ENCODE results near the gene MPRIP.

Gene MPRIP

GRCh38 chr17:17030515-17031211 lies 11.6 kb upstream of the MPRIP start:
- no peak overlapping the region for H3K27ac ChIP-seq
- H3K4me1 ChIP-seq (ENCODE audit: control insufficient read depth in 1 of 2, insufficient read depth in 1 of 2, low read depth in 1 of 2, low read length in 1 of 2) = no peaks in the 10 kb centered on the region
- H3K36me3 ChIP-seq = no peaks in the 10 kb centered on the region
- no peaks in the 10 kb centered on the region for H3K9me3 ChIP-seq
- H3K27me3 ChIP-seq = peaks cover 17% of the 10 kb centered on the region
- H3K4me3 ChIP-seq (ENCODE audit: low read depth in 1 of 2, low read length in 1 of 2) = no peak overlapping the region
- no peak for TF ChIP-seq CTCF (IDR thresholded peaks at IDR 0.05)

GRCh38 chr17:17032131-17032692 lies 10.0 kb upstream of the MPRIP start:
- Histone ChIP-seq H3K9me3 (no peaks in the 10 kb centered on the region), H3K27ac (no peak overlapping the region), H3K4me1 (ENCODE audit: control insufficient read depth in 1 of 2, insufficient read depth in 1 of 2, low read depth in 1 of 2, low read length in 1 of 2) (peaks cover 0 to 7% of the 10 kb centered on the region in 2 experiments), H3K27me3 (peaks cover 23% of the 10 kb centered on the region), H3K36me3 (no peaks in the 10 kb centered on the region), H3K4me3 (ENCODE audit: low read depth in 1 of 2, low read length in 1 of 2) (no peak overlapping the region)
- TF ChIP-seq CTCF (IDR thresholded peaks at IDR 0.05) = no peak

- H3K36me3 ChIP-seq = no peaks in the 10 kb centered on the region
- no peak for TF ChIP-seq CTCF (IDR thresholded peaks at IDR 0.05)
- no peak overlapping the region for H3K4me3 ChIP-seq (ENCODE audit: low read depth in 1 of 2, low read length in 1 of 2)
- H3K9me3 ChIP-seq = no peaks in the 10 kb centered on the region
- H3K4me1 ChIP-seq (ENCODE audit: control insufficient read depth in 1 of 2, insufficient read depth in 1 of 2, low read depth in 1 of 2, low read length in 1 of 2) = peaks cover 0 to 7% of the 10 kb centered on the region in 2 experiments
- no peak overlapping the region for H3K27ac ChIP-seq
- H3K27me3 ChIP-seq = peaks cover 23% of the 10 kb centered on the region
These were observed 8.8 kb upstream of the MPRIP start for GRCh38 chr17:17033466-17033865.

GRCh38 chr17:17034026-17034425 lies 8.2 kb upstream of the MPRIP start:
- TF ChIP-seq CTCF (IDR thresholded peaks at IDR 0.05) = no peak
- H3K27ac ChIP-seq = no peak overlapping the region
- no peak overlapping the region for H3K4me3 ChIP-seq (ENCODE audit: low read depth in 1 of 2, low read length in 1 of 2)
- peaks cover 0 to 7% of the 10 kb centered on the region in 2 experiments for H3K4me1 ChIP-seq (ENCODE audit: control insufficient read depth in 1 of 2, insufficient read depth in 1 of 2, low read depth in 1 of 2, low read length in 1 of 2)
- no peaks in the 10 kb centered on the region for H3K36me3 ChIP-seq
- H3K9me3 ChIP-seq = no peaks in the 10 kb centered on the region
- peaks cover 21% of the 10 kb centered on the region for H3K27me3 ChIP-seq

GRCh38 chr17:17034496-17035075 lies 7.7 kb upstream of the MPRIP start:
- no peaks in the 10 kb centered on the region for H3K36me3 ChIP-seq
- H3K4me1 ChIP-seq (ENCODE audit: control insufficient read depth in 1 of 2, insufficient read depth in 1 of 2, low read depth in 1 of 2, low read length in 1 of 2) = peaks cover 0 to 7% of the 10 kb centered on the region in 2 experiments
- H3K27me3 ChIP-seq = peaks cover 16% of the 10 kb centered on the region
- H3K27ac ChIP-seq = no peak overlapping the region
- TF ChIP-seq CTCF (IDR thresholded peaks at IDR 0.05) = no peak
- H3K4me3 ChIP-seq (ENCODE audit: low read depth in 1 of 2, low read length in 1 of 2) = no peak overlapping the region
- no peaks in the 10 kb centered on the region for H3K9me3 ChIP-seq

Data from neutrophil (primary cell).